Lower leg skin (tissue), 4 donors: ENCODE measurements around the gene PSMD7. TPM values are rescaled to one million over a fixed set of nuclear protein-coding genes. Genes with fewer than 3 reads are reported as not detected.

Source experiments
- DNase-seq, 2 donors: peaks; one replicate each; pipeline ENCODE4 v3.0.0-alpha.2; 2019; ENCODE audit warnings: low spot score in 2 of 2
- H3K4me3 ChIP-seq: fragments of 200-600 bp; sonication (generic); 2 replicates; pipeline ENCODE4 v1.5.1; 2017; ENCODE audit warnings: mild to moderate bottlenecking, low read depth; ENCODE audit not compliant: poor library complexity, severe bottlenecking
- CTCF ChIP-seq, 3 donors: fragments of 450-650 bp; IDR thresholded peaks; one replicate each; pipeline ENCODE4 v1.5.1; 2016; ENCODE audit warnings: antibody characterized with exemption in 3 of 3, mild to moderate bottlenecking in 3 of 3, moderate library complexity in 2 of 3
- POLR2A ChIP-seq, 2 donors: fragments of 450-650 bp; IDR thresholded peaks; one replicate each; pipeline ENCODE4 v1.6.1; 2016 to 2017; ENCODE audit warnings: antibody characterized with exemption in 2 of 2, mild to moderate bottlenecking in 1 of 2, moderate library complexity in 1 of 2
- WGBS, 2 donors: methylation state at CpG; one replicate each; pipeline ENCODE4 v1.1.5; 2018; 5-methylcytosine and 5-hydroxymethylcytosine counted together
- intact Hi-C: fragments of 100-400 bp; cut with DNase I; formaldehyde crosslinking; loops from one replicate; pipeline ENCODE4 v1.15.0; 2023; ENCODE audit warnings: low total_unique reads
- total RNA-seq, 4 donors: library from RNA; depleted of rRNA; stranded (reverse); fragments of >200 nt; gene quantifications; one replicate each; pipeline ENCODE4 v1.1.0, GENCODE V29; 2016

The PSMD7 gene
- total RNA-seq, 4 donors from 2014 or later = 77.3 to 109 (median 102) TPM

- WGBS, 2 donors = 57 to 76% methylated on average over 8 of the region's 8 CpGs
- intact Hi-C loops = no loop called here
- DNase-seq = no peak
- H3K4me3 ChIP-seq = no peak overlapping the region
- TF ChIP-seq CTCF (IDR thresholded peaks at IDR 0.05) (no peak), POLR2A (IDR thresholded peaks at IDR 0.05) (no peak)
Measured at GRCh38 chr16:74305978-74306784, 9.6 kb downstream of the PSMD7 start.

- TF ChIP-seq CTCF (IDR thresholded peaks at IDR 0.05) (no peak), POLR2A (IDR thresholded peaks at IDR 0.05) (no peak)
Measured at GRCh38 chr16:74307383-74307782, 10.8 kb downstream of the PSMD7 start.

DNA sequence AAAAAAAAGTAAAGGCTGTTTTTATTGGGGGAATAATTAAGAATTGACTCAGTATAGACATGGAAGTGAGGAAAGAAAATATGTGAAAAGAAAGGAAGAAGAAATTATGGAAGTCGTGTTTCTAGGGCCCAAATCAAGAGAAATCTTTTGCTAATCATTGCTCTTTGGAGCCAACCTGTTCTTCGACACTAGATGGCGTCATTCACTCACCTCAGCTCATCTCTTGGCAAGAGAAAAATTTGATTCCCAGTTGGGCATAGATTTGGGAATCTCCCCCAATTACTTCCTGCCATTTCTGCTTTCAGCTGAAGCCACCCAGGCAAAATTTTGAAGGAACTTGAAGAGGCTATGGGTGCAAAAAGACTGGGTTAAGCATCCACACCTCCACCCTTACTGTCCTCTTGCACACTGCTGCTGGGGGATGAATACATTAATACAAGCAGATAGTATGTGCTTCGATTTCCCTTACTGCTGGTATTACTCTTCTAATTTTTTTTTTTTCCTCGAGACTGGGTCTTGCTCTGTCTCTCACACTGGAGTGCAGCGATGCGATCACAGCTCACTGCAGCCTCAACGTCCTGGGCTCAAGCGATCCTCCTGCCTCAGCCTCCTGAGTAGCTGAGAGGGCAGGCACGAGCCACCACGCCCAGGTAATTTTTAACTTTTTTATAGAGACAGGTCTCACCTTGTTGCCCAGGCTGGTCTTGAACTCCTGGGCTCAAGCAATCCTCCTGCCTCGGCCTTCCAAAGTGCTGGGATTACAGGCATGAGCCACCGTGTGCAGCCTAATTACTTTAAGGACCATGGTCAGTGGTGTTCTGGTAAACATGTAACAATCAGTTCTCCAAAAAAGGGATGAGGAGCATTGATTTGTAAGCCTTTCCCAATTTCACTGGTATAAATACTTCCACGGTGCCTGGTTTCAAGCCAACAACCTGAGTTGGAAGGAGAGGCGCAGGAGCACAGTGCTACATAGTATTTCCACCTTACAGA, 13.5 kb downstream of the PSMD7 start:
- no peak for DNase-seq
- no peak overlapping the region for H3K4me3 ChIP-seq
- intact Hi-C loops = no loop called here
- 69% methylated on average over 15 of the region's 15 CpGs for WGBS, 2 donors
- TF ChIP-seq POLR2A (IDR thresholded peaks at IDR 0.05) = no peak
- TF ChIP-seq CTCF (IDR thresholded peaks at IDR 0.05) = no peak

More at GRCh38 chr16:74307383-74307782, 10.8 kb downstream of the PSMD7 start:
- WGBS, 2 donors = 96 to 97% methylated on average over 6 of the region's 6 CpGs
- DNase-seq = no peak
- no peak overlapping the region for H3K4me3 ChIP-seq
- intact Hi-C loops = no loop called here

DNA sequence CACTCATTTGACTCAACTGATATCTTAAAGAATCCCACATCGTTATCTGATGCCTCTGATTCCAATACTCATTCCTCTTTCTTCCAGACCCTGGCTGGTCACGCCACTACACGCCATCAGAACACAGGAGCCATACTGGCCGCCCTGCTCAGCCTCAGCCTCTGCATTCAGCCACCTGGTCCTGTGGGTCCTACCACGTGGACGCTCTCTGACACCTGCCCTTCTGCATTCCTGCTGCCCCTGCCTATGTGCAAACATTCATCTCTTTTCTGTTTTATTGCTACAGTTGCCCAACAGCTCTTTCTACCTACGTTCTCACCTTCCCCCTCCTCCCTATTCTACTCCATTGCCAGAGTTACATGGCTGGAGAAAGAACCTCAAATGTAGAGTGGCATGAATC, 18.4 kb downstream of the PSMD7 start:
- no peak overlapping the region for H3K4me3 ChIP-seq
- no peak for DNase-seq
- no peak for TF ChIP-seq POLR2A (IDR thresholded peaks at IDR 0.05)
- TF ChIP-seq CTCF (IDR thresholded peaks at IDR 0.05) = no peak
- 89 to 90% methylated on average over 7 of the region's 7 CpGs for WGBS, 2 donors
- intact Hi-C loops = no loop called here

DNA sequence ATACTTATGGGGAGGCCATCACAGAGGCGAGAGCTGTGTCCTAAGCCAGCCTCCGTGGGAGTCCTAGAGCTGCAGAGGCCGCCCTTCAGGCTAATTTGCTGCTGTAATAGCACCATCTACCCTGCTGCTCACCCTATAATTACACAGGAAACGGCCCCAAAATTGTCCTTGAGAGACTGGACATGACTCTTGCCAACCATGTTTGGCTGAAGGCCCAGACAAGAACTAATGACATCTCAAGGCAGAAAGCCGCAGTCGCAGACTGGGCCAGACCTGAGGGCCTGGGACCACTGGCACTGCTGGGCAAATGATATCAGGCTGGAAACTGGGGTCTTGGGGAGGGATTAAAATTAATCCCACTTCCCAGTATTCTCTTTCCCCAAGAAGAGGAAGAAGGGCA, 24.1 kb downstream of the PSMD7 start:
- WGBS, 2 donors = 65 to 77% methylated on average over 6 of the region's 6 CpGs
- H3K4me3 ChIP-seq = no peak overlapping the region
- no peak for DNase-seq
- TF ChIP-seq CTCF (IDR thresholded peaks at IDR 0.05) = no peak
- TF ChIP-seq POLR2A (IDR thresholded peaks at IDR 0.05) = no peak
- intact Hi-C loops = no loop called here
